ENCODE data around the gene SLC1A2.
A peak's percentile ranks its signal among the peaks of the same experiment; 100 is the strongest.

Gene SLC1A2

DNA sequence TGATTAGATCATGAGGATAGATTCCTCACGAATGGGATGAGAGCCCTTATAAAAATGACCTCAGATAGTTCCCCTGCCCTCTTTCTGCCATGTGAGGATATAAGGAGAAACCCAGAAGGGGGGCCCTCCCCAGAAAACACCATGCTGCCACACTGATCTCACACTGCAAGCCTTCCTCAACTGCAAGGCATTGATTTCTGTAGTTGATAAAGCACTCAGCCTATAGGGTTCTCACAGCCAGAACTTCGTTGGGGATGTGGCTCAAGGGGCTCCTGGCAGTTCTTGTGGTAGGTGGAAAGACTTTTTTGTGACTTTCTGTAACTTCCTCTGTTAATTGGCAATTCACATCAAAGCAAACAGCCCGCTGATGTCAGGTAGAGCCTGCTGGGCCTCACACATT, 171.5 kb downstream of the SLC1A2 start:
- H3K4me3 ChIP-seq, result no peak overlapping the region
- intact Hi-C loops (cut with DNase I; ENCODE audit: low total_unique reads), result no loop called here
- no peak for DNase-seq
- H3K27me3 ChIP-seq, result no peaks in the 10 kb centered on the region
- peak overlapping the region in 1 of 2 donors; percentile 58 for H3K27ac ChIP-seq
- TF ChIP-seq, protein P1, sequence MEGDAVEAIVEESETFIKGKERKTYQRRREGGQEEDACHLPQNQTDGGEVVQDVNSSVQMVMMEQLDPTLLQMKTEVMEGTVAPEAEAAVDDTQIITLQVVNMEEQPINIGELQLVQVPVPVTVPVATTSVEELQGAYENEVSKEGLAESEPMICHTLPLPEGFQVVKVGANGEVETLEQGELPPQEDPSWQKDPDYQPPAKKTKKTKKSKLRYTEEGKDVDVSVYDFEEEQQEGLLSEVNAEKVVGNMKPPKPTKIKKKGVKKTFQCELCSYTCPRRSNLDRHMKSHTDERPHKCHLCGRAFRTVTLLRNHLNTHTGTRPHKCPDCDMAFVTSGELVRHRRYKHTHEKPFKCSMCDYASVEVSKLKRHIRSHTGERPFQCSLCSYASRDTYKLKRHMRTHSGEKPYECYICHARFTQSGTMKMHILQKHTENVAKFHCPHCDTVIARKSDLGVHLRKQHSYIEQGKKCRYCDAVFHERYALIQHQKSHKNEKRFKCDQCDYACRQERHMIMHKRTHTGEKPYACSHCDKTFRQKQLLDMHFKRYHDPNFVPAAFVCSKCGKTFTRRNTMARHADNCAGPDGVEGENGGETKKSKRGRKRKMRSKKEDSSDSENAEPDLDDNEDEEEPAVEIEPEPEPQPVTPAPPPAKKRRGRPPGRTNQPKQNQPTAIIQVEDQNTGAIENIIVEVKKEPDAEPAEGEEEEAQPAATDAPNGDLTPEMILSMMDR (IDR thresholded peaks at IDR 0.05), result no peak
- H3K36me3 ChIP-seq, result no peaks in the 10 kb centered on the region
- peaks cover 0 to 21% (median 11%) of the 10 kb centered on the region in 4 donors for H3K4me1 ChIP-seq
- no peaks in the 10 kb centered on the region for H3K9me3 ChIP-seq

DNA sequence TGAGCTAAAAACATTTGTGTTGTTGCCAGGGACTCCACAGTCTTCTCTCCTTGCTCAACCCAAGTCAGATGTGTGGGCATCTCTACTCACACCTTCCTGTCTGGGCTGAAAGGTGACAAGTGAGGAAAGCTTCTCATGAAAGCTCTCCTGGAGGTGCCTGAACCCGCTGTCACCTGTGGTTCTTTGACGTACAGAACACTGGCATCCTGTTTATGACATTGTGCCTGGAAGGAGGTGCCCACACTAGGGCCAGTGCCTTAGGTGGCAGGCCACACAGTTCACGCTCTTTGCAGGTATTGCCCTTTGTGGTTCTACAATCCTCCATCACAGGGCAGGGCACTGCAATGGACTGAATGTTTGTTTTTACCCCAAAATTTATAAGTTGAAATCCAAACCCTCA, 171.9 kb downstream of the SLC1A2 start:
- Histone ChIP-seq H3K9me3 (no peaks in the 10 kb centered on the region), H3K4me3 (no peak overlapping the region), H3K27ac (peak overlapping the region; percentile 58 to 68), H3K27me3 (no peaks in the 10 kb centered on the region), H3K4me1 (peaks cover 0 to 19% (median 11%) of the 10 kb centered on the region in 4 donors), H3K36me3 (no peaks in the 10 kb centered on the region)
- intact Hi-C loops (cut with DNase I; ENCODE audit: low total_unique reads), result no loop called here
- TF ChIP-seq, protein P1 (IDR thresholded peaks at IDR 0.05), result no peak
- DNase-seq, result no peak

DNA sequence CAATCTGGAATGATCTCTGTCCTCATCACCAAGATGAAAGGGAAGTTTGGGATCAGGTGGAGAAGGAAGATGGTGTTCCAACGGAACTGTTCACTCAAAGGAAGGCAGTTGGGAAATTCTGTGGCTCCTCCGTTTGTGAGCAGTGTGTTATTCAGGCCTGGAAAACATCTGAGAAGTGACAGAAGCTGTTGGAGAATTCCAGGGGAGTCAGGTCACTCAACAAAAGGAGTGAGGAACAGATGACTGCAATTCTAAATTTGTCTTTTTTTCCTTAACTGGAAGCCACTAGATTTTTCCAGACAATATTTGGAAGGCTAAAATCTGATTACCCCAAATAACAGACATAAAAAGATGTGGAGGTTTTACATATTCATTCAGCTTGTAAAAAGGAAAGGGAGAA, 172.6 kb downstream of the SLC1A2 start:
- TF ChIP-seq, protein P1 (IDR thresholded peaks at IDR 0.05), result no peak
- Histone ChIP-seq H3K36me3 (no peaks in the 10 kb centered on the region), H3K9me3 (no peaks in the 10 kb centered on the region), H3K4me3 (no peak overlapping the region), H3K4me1 (peaks cover 0 to 19% (median 11%) of the 10 kb centered on the region in 4 donors), H3K27ac (peak overlapping the region; percentile 58 to 68), H3K27me3 (no peaks in the 10 kb centered on the region)
- DNase-seq, result peak in 1 of 2 donors; percentile 25
- intact Hi-C loops (cut with DNase I; ENCODE audit: low total_unique reads), result no loop called here

DNA sequence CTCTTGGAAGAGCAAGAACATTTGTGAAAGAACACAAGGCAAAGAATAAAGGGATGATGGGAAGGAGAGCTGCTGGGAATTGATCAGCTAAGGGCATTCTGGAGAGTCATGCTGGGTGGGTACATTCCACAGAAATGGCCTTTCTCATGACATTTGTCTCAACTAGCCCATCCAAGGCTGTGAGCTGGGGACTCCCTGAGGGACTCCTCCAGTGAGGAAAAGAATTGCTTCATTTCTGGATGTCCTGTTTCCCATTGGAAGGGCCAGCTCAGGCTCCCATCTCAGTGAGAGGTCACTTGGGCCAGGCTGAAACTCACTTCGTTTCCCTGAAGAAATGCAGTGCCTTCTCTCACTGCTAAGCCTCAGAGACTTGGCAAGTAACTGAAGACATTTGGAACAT, 173.6 kb downstream of the SLC1A2 start:
- TF ChIP-seq, protein P1 (IDR thresholded peaks at IDR 0.05), result no peak
- H3K4me3 ChIP-seq, result no peak overlapping the region
- H3K27ac ChIP-seq, result peak overlapping the region; percentile 58 to 68
- H3K9me3 ChIP-seq, result no peaks in the 10 kb centered on the region
- DNase-seq, result no peak
- H3K4me1 ChIP-seq, result peaks cover 0 to 19% (median 11%) of the 10 kb centered on the region in 4 donors
- intact Hi-C loops (cut with DNase I; ENCODE audit: low total_unique reads), result no loop called here
- no peaks in the 10 kb centered on the region for H3K27me3 ChIP-seq
- H3K36me3 ChIP-seq, result no peaks in the 10 kb centered on the region

DNA sequence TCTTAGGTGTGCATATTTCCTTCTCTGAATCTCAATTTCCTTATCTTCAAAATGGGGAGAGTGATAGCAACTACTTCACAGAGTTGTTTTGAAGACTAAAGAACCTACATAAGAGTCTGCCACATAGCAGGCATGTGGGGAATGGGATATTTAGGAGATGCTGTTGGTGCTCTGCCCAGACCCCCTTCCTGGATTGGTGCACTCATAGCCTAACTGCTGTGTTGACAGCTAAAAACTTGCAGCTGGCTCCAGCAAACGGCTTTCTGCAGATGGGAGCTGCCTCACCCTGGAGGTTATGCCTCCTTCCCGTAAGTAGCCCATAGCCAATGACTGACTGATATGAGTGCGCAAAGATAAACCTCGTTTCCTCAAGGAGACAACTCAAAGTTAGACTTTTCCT, 174.3 kb downstream of the SLC1A2 start:
- H3K27me3 ChIP-seq, result no peaks in the 10 kb centered on the region
- no peaks in the 10 kb centered on the region for H3K9me3 ChIP-seq
- no peak overlapping the region for H3K4me3 ChIP-seq
- intact Hi-C loops (cut with DNase I; ENCODE audit: low total_unique reads), result no loop called here
- H3K36me3 ChIP-seq, result no peaks in the 10 kb centered on the region
- H3K27ac ChIP-seq, result no peak overlapping the region
- no peak for DNase-seq
- H3K4me1 ChIP-seq, result peaks cover 0 to 19% (median 11%) of the 10 kb centered on the region in 4 donors
- TF ChIP-seq, protein P1 (IDR thresholded peaks at IDR 0.05), result no peak

DNA sequence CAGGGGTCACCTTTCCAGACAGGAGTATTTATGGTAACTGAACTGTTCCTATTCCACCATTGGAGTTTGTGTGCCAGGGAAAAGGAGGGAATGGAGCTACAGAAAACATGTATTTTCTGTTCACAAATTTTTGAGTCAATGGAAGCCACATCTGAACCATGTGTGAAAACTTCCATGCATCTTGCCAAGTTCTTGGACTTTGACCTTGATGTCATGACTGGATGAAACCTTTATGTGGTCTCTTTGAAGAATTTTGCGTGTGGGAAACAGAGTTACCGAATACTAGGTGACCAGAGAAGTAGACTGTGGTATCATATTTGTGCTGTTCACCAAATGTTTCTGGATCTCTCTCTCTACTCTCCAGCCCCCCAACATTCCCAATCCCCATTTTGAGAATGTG, 175.6 kb downstream of the SLC1A2 start:
- Histone ChIP-seq H3K27me3 (no peaks in the 10 kb centered on the region), H3K4me1 (peaks cover 0 to 19% (median 11%) of the 10 kb centered on the region in 4 donors), H3K36me3 (no peaks in the 10 kb centered on the region), H3K9me3 (no peaks in the 10 kb centered on the region), H3K4me3 (no peak overlapping the region), H3K27ac (no peak overlapping the region)
- intact Hi-C loops (cut with DNase I; ENCODE audit: low total_unique reads), result no loop called here
- TF ChIP-seq, protein P1 (IDR thresholded peaks at IDR 0.05), result no peak
- DNase-seq, result no peak

Measured in tibial artery (tissue), 4 donors.